ENCODE measurements around the gene ATP5MG.
A peak's percentile ranks its signal among the peaks of the same experiment; 100 is the strongest.
"Not testable (repeated sequence)": the region's sequence is repeated elsewhere in the genome, so short reads cannot be mapped to it uniquely, and the experiment has no call there.

Gene ATP5MG

GRCh38 chr11:118401151-118401879, at the start of gene ATP5MG:
Gene ATP5MG (plus strand): TSS chr11:118401606. CDS start chr11:118401666, 60 bp downstream.
- peak; percentile 87 for FAIRE-seq

GRCh38 chr11:118353084-118353710, 48.2 kb upstream of the ATP5MG start:
- FAIRE-seq, result peak; percentile 79

GRCh38 chr11:118358071-118358470, 43.3 kb upstream of the ATP5MG start:
- FAIRE-seq, result no peak

- FAIRE-seq, result peak; percentile 94
Measured at GRCh38 chr11:118359295-118359958, 42.0 kb upstream of the ATP5MG start, which contains the start of gene UBE4A. Gene UBE4A (plus strand): TSS chr11:118359600. CDS start chr11:118365081, 5,481 bp downstream.

- FAIRE-seq, result no peak
Measured at GRCh38 chr11:118364956-118365615, 36.3 kb upstream of the ATP5MG start.

GRCh38 chr11:118366287-118366686, 35.1 kb upstream of the ATP5MG start:
- no peak for FAIRE-seq

GRCh38 chr11:118370774-118371173, 30.6 kb upstream of the ATP5MG start:
- no peak for FAIRE-seq

- no peak for FAIRE-seq
Measured at GRCh38 chr11:118373263-118373662, 28.1 kb upstream of the ATP5MG start.

- FAIRE-seq, result no peak
Measured at GRCh38 chr11:118373871-118374270, 27.5 kb upstream of the ATP5MG start.

- no peak for FAIRE-seq
Measured at GRCh38 chr11:118374729-118375128, 26.7 kb upstream of the ATP5MG start.

- FAIRE-seq, result no peak
Measured at GRCh38 chr11:118375978-118376377, 25.4 kb upstream of the ATP5MG start.

GRCh38 chr11:118379497-118379896, 21.9 kb upstream of the ATP5MG start:
- no peak for FAIRE-seq

- FAIRE-seq, result no peak
Measured at GRCh38 chr11:118380571-118380970, 20.8 kb upstream of the ATP5MG start.

- FAIRE-seq, result no peak
Measured at GRCh38 chr11:118382954-118383353, 18.5 kb upstream of the ATP5MG start.

- FAIRE-seq, result no peak
Measured at GRCh38 chr11:118383657-118384056, 17.7 kb upstream of the ATP5MG start.

- FAIRE-seq, result no peak
Measured at GRCh38 chr11:118396097-118396501, 5.3 kb upstream of the ATP5MG start.

- no peak for FAIRE-seq
Measured at GRCh38 chr11:118397448-118397847, 4.0 kb upstream of the ATP5MG start.

- FAIRE-seq, result no peak
Measured at GRCh38 chr11:118398791-118399559, 2.4 kb upstream of the ATP5MG start.

GRCh38 chr11:118401880-118402590, 629 bp downstream of the ATP5MG start:
- FAIRE-seq, result no peak

- not testable (repeated sequence) for FAIRE-seq
Measured at GRCh38 chr11:118402594-118402993, 1.2 kb downstream of the ATP5MG start.

- peak; percentile 98 for FAIRE-seq
Measured at GRCh38 chr11:118406599-118407166, 5.3 kb downstream of the ATP5MG start.
